ENCODE results near the gene PLIN5. TPM values are rescaled to one million over a fixed set of nuclear protein-coding genes. Genes with fewer than 3 reads are reported as not detected.
A peak's percentile ranks its signal among the peaks of the same experiment; 100 is the strongest.

Gene PLIN5, protein sequence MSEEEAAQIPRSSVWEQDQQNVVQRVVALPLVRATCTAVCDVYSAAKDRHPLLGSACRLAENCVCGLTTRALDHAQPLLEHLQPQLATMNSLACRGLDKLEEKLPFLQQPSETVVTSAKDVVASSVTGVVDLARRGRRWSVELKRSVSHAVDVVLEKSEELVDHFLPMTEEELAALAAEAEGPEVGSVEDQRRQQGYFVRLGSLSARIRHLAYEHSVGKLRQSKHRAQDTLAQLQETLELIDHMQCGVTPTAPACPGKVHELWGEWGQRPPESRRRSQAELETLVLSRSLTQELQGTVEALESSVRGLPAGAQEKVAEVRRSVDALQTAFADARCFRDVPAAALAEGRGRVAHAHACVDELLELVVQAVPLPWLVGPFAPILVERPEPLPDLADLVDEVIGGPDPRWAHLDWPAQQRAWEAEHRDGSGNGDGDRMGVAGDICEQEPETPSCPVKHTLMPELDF
- 1.2 TPM in 1 of 2 replicates, not detected in the other for total RNA-seq (2014; rRNA removed; shearing (Covaris generic))
- polyA plus RNA-seq (2015; cell fraction: cytosol; rRNA removed), result 0.04 TPM in 1 of 2 replicates, not detected in the other
- 2.5 and 6.7 TPM in 2 replicates for polyA plus RNA-seq (2015; cell fraction: nucleus; rRNA removed)

DNA sequence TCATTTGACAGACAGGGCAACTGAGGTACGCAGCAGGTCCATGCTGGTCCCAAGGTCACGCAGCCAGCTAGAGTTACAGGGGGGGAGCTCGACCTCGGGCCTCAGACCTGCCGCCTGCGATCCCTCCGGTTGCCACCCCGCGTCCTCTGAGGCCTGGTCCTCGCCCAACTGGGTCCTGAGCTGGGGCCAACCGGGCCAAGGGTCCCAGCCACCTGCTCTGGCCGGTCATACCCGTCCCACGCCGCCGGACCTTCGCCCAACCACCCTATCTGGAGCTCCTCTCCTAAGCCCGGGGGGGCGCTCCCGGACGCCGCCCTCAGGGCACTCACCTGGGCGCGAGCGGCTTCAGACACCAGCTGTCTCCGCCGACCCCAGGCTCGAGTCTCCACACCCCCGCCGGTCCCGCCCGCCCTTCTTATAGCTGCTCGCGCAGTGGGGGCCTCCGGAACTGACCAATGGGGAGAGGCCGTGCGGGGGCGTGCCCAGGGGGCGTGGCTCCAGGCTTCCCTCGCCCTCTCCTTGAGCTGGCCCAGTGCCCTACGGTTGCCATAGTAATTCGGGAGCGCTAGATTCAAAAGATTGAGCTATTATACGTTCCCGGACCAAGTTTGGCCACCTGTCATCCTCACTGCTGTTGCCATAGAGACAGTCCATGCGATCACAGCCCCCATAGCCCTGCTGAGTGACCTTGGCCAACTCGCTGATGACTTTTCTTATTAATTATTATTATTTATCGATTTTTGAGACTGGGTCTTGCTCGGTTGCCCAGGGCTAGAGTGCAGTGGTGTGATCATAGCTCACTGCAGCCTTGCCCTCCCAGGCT lies at the start of gene PLIN5:
PLIN5 (minus strand) TSS at position 389 of the 823 bp plus-strand sequence. CDS start 1,150 bp downstream, outside the sequence.
- in situ Hi-C loops (cut with HindIII; ENCODE audit: low pct_unique_long_range_greater_than_20kb, low sequenced_read_pairs), result no loop called here

DNA sequence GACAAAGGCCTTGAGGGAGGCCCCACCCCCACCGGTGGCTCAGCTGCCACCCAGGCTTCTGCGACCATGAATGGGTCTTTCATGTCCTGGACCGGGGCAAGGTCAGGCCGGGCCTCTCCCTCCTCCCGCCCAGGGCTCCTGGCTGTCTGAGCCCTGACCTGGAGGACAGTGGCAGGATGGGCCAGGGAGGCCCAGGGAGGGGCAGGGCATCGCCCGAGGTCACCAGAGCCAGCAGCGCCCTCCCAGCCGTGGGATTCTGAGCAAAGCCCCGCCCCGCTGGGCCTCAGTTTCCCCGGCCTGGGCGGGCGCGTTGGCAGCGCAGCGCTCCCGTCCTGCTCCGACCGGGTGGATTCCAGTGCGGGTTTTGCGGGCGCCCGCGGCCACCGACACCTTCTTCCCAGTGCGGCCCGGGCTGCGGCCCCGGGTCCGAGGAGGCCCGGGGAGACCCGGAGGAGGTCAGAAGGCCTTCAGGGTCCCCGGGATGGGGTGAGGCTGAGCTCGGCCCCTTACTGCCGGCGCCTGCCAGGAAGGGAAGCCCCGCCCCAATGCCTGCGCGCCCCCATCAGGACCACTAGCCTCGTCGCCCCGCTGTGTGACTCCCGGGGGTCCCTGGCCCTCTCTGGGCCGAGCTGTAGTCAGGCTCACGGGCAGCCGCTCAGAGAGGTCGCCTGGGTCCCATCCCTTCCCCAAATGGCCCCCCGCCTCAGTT lies 49.1 kb upstream of the PLIN5 start:
- DNase-seq (ENCODE audit: low read depth, low spot score), result no peak
- in situ Hi-C loops (cut with HindIII; ENCODE audit: low pct_unique_long_range_greater_than_20kb, low sequenced_read_pairs), result no loop called here

More for the DNA sequence above, at the start of gene PLIN5:
- peak; percentile 79 for DNase-seq (ENCODE audit: low read depth, low spot score)

DNA sequence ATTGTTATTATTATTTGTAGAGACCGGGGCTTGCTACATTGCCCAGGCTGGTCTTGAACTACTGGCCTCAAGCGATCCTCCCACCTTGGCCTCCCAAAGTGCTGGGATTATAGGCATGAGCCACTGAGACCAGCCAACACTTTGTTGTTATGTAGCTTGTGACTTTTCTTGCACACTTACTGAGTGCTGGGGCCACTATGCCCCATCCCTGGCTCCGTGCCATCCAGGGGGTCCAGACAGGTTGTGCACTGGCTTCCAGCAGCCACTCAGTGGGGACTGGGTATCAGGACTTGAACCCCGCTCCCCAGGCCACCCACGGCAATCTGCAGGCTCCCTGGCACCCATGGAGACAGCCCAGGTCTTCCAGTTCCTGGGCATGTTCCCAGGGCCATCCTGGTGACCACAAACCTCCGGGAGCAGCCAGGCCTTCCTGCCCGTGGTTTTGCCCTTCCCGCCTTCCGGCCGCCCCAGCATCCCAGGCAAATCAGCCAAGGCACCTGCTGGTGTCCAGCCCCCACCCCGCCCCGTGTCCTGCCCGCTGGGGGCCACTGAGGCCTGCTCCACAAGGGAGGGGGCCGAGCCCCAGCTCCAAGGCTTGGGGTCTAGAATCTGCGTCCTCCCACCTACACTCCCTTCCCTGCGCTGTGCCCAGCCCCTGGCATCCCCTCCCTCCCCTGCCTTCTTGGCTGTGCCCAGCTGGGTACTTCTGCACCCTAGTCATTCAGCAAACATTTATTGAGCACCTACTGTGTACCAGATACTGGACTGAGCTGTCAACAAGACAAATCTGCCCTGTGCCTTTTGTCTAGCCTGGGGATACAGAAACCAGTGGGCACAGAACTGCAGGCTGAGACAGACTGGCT lies 48.2 kb upstream of the PLIN5 start:
- no peak for DNase-seq (ENCODE audit: low read depth, low spot score)
- in situ Hi-C loops (cut with HindIII; ENCODE audit: low pct_unique_long_range_greater_than_20kb, low sequenced_read_pairs), result no loop called here

DNA sequence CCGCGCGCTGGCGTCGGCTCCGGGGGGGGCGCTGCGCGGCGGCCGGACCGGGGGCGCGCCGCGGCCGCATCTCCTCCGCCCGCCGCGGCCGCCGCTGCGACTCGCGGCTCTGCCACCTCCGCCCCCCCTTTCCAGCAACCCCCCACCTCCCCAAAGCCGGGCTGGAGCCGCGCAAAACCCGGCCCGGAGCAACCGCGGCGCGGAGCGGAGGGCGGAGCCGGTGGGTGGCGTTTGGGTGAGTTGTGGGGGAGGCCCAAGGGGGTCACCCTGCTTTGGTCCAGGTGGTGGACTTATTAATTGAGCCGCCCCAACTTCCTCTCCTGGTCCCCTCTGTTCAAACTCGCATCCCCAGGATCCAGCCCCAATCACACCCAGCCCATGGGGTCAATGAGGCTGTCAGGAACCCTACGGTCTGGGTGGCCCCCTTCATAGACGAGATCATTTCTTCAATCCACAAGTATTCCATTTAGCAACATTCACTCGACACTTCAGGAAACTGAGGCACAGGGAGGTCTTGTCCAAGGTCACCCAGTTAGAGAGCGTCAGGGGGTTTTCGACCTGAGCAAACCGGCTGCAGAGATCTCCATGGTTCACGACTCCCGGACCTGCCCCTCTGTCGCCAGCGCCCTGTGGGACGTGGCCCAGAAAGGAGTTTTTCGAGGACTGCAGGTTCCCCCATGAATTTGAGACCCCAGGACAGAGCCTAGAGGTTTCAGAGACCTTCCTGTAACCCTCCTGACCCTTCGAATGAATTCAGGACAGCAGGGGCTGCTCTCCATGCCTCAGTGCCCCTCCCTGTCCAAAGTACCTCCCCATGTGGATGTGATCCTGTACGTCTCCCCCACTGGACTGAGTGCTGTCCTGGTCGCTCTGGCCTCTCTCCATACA lies 46.9 kb upstream of the PLIN5 start:
- in situ Hi-C loops (cut with HindIII; ENCODE audit: low pct_unique_long_range_greater_than_20kb, low sequenced_read_pairs), result no loop called here
- peak; percentile 26 for DNase-seq (ENCODE audit: low read depth, low spot score)

DNA sequence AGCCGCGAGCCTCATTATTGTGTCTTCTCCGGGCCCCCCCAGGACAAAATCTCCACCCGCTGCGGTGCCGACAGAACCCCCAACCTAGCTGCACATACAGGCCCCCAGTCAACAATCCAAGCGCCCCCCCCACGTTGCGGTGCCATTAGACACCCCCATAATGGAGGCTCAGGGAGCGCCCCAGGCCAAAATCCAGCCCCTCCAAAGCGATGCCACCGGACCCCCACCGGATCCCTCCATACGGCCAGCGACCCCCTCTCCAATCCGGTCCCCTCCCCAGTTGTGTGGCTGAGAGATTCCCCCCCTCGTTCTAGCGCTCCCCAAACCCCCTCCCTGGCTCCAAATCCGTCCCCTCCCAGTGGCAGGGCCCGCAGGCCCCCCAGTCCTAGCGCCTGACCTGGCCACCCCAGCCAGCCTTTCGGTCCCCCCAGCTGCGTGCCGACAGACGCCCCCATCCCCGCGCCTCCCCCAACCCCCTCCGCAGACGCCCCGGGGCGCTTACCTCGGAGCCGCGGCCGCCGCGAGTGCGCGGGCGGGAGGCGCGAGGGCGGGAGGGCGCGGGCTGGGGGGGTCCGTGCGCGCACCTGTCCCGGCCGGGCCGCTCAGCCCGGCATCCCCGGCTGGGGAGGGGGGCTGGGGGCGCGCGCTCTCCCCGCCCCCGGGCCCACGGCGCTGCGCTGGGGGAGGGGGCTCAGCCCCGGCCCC lies 46.1 kb upstream of the PLIN5 start:
- DNase-seq (ENCODE audit: low read depth, low spot score), result no peak
- in situ Hi-C loops (cut with HindIII; ENCODE audit: low pct_unique_long_range_greater_than_20kb, low sequenced_read_pairs), result no loop called here

DNA sequence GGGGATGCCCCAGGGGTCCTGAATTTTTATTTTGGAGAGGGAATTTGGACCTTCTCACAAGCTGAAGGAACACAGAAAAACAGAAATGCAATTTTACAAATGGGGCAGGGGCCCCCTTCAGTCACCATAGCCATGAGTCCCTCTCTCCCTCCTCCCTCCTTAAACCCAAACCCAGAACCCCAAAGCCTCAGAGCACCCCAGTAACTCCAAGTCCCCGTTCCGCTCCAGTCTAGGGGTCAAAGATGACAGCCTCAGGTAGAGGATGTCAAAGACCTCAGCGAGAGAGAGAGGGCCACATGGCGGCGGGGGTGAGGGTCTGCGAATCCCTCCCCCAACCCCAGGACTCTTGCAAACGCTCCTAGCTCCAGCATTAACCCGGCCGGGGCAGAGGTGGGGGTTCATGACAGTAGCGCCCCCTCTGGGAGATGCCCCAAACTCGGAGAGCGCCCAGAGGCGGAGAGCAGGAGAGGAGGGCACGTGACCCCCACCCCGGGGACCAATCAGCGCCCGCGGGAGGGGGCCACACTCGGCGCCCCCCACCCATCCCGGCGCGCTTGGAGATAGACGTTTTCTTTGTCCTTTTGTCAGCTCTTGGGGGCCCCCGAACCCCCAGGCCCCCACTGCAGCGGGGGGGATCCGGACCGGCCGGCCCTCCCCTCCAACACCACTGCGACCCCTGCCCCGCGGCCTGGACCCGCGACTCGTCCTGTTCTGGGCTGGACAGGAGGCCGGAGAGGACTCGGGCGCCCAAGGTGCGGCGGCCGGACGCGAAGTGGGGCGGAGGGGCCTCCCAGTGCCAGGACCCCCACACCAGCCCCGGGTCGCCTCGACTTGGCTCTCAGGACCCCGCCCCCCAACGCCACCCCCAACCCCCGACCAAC lies 45.2 kb upstream of the PLIN5 start:
- in situ Hi-C loops (cut with HindIII; ENCODE audit: low pct_unique_long_range_greater_than_20kb, low sequenced_read_pairs), result no loop called here
- no peak for DNase-seq (ENCODE audit: low read depth, low spot score)

DNA sequence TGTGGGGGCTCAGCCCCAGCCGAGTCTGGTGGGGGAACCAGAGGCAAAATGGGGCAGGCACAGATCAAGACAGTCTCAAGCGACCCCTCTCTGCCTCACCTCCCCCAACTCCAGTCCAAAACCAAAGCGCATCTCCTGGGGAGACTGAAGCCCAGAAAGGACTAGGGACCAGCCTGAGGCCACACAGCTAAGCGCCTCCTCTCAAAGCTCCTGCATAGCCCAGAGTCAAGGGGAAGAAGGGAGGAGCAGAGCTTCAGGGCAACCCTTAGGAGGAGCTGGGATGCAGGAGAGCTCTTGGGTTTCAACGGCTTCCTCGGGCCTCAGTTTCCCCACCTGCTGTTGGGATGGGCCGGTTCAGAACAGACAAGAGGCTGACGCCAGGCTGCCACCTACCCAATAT lies 44.4 kb upstream of the PLIN5 start:
- DNase-seq (ENCODE audit: low read depth, low spot score), result no peak
- in situ Hi-C loops (cut with HindIII; ENCODE audit: low pct_unique_long_range_greater_than_20kb, low sequenced_read_pairs), result no loop called here

DNA sequence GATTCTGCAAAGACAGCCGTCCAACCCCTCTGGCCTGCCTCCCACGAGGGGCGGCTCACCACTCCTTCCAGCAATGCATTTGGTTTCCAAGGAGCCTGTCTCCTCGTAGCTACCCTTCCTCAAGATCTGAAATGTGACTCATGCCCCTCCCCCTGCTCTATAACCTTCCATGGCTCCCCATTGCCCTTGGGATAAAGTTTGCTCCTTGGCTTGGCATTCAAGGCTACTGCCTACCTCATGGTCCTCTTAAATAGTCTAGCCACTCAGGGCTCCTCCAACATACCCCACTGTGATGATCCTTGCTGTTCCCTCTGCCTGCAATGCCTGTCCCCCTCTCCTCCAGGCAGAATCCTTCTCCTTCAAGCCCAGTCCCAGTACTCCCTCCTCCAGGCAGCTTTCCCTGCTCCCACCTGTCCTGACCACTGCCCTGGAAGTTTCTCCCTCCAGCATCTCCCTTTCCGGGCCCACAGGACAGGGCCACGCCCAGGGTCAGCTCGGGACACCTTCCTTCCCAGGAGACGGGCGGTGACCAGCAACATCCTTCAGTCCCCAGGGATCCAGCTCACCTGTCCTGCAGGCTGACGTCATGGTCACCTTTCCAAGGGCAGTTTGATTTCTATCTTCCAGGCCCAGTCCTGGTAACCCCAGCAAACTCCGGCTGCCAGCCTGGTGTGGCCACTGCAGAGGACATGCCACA lies 43.7 kb upstream of the PLIN5 start:
- in situ Hi-C loops (cut with HindIII; ENCODE audit: low pct_unique_long_range_greater_than_20kb, low sequenced_read_pairs), result no loop called here

DNA sequence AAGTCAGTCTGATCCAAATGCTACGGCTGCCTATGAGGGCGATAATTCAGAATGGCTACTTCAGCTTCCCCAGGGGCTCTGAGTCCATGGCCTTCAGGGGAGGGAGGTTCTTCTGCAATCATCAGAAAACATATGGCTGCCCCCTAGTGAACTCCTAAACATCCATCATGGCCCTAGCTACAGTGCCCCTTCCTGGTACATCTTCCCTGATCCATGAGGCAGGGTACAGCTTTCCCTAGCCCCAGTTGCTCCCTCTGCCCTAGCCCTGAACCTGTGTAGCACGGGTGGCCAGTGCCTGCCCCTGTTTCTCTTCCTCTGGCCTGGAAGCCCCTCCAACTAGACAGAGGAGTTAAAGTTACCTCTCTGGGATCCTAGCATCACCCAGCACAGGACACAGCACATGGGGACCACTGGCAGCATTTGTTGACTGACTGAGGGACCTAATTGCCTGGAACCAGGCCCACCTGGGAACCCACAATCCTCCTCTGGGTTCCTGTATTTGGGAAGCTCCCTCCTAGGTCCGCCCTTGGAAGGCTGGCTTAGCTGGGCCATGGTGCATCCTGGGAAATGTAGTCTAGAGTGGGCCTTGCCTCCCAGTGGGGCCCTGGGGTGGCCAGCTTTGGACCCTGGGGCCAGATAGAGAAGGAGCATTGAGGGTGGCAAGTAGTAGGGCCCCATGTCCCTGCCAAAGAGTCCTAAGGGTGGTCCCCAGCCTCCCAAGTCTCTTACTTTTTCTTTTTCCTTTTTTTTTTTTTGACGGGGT lies 42.2 kb upstream of the PLIN5 start:
- peak; percentile 65 for DNase-seq (ENCODE audit: low read depth, low spot score)
- in situ Hi-C loops (cut with HindIII; ENCODE audit: low pct_unique_long_range_greater_than_20kb, low sequenced_read_pairs), result no loop called here

More for the DNA sequence above, 43.7 kb upstream of the PLIN5 start:
- no peak for DNase-seq (ENCODE audit: low read depth, low spot score)

DNA sequence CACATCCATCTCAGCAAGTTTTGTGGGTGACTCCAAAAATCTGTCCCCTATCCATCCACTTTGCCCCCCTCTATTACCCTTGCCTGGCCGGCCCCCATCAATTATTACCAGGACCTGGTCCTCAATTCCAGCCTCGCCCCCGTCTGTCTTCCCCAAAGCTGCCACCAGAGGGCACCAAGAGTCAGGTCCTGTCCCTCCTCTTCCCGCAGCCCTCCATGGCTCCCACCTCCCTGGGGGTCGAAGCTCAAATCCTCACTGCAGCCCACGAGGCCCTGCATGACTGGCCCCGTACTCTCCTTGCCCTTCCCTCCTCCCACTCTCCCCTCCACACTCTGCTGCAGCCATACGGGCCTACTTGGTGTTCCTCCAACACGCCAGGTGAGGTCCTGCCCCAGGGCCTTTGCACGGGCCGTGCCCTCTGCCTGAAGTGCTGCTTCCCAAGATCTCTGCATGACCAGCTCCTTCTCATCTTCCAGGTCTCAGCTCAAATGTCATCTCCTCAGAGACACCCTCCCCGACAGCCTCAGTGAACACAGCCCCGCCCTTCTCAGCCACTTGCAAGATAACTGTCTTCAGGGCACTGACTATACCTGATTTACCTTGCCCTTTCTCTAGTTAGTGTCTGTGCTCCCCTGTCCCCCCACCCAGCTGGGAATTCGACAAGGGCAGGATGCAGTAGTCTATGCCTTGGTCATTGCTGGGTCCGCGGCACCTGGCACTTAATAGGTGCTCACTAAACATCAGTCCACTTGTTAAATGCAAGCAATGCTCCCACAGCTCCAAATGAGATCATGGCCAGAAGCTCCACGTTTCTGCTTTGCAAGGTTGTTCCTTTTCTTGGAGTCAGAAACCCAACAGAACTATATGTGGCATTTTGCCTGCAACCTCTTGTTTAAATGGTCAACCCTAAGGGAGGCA lies 41.3 kb upstream of the PLIN5 start:
- peak; percentile 70 for DNase-seq (ENCODE audit: low read depth, low spot score)
- in situ Hi-C loops (cut with HindIII; ENCODE audit: low pct_unique_long_range_greater_than_20kb, low sequenced_read_pairs), result no loop called here

DNA sequence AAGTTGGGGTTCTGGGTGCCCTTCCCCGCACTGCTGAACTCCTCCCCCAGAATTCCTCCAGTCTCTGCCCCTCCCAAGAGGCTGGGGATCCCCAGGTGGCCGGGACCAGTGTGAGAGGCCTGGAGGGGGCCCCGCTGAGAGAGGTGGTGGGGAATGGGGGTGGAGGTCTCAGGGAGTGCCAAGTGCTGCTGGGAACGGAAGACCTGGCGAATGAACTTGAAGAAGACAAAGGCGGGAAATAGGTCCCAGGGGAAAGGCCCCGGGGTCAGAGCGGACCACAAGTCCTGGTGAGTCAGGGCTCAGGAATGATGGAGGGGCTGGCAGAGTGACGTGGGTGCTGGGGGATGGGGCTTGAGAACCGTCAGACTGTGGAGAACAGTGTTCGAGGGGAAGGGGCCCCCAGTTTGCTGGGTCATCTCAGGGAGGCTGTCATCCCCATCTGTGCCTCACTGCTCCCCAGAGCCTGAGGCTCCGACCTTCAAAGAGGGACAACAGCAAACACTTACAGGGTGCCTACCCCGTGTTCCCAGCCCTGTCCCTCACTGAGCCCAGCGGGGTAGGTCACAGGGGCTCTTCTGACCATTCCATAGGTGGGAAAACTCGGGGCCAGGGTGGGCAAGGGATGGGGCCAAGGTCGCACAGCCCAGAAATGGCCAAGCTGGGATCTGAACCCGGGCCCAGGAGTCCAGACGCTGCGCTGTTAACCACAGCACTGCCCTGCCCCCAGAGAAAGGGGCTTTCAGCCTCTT lies 40.4 kb upstream of the PLIN5 start:
- in situ Hi-C loops (cut with HindIII; ENCODE audit: low pct_unique_long_range_greater_than_20kb, low sequenced_read_pairs), result no loop called here
- peak; percentile 88 for DNase-seq (ENCODE audit: low read depth, low spot score)

DNA sequence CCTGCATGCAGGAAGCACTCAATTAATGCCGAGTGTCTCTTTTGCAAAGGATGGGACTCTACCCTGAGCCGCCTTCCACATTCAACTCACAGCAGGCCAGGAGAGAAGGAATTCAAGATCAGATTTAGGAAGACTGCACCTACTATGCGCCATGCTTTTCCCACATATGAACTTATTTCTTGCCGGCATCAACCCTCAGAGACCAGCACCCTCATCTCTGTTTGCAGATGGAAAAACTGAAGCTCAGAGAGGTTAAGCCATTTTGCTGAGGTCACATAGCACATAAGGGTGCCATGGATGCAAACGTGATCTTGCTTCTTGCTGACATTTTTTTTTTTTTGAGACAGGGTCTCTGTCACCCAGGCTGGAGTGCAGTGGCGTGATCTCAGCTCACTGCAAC lies 38.7 kb upstream of the PLIN5 start:
- in situ Hi-C loops (cut with HindIII; ENCODE audit: low pct_unique_long_range_greater_than_20kb, low sequenced_read_pairs), result no loop called here
- DNase-seq (ENCODE audit: low read depth, low spot score), result no peak
